Gastroesophageal sphincter (tissue), 2 donors: ENCODE measurements around the gene FBXO30.

Source experiments
- EP300 ChIP-seq: sonication (generic); formaldehyde crosslinking; IDR thresholded peaks from one replicate; pipeline ENCODE4 v1.6.1; 2017; ENCODE audit warnings: antibody characterized with exemption, mild to moderate bottlenecking
- POLR2A ChIP-seq, 2 donors: fragments of 450-650 bp; IDR thresholded peaks; one replicate each; pipeline ENCODE4 v1.6.1; 2017; ENCODE audit warnings: antibody characterized with exemption in 2 of 2, mild to moderate bottlenecking in 2 of 2, moderate library complexity in 1 of 2

DNA sequence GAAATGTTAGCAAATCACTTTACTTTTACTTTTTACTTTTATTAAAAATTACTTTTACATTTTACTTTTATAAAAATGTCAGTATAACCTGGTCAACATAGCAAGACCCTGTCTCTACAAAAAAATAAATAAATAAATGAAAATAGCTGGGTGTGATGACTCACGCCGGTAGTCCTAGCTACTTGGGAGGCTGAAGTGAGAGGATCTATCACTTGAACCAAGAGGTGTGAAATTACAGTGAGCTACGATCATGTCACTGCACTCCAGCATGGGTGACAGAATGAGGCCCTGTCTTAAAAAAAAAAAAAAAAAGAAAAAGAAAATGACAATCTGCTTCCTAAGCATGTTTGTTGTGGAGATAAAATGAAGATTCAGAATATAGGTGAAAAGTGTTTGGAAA is 31.0 kb upstream of the FBXO30 start:
- TF ChIP-seq POLR2A (IDR thresholded peaks at IDR 0.05), result no peak
- no peak for TF ChIP-seq EP300
